K562 (cell line): Measurements from ENCODE around the gene CFAP58.

Experiments used
- CTCF ChIP-seq, 3 experiments: IDR thresholded peaks in 2 of 3; conservative IDR thresholded peaks in 1 of 3; 2 replicates each; pipeline ENCODE4 v1.5.1; 2011 to 2012; ENCODE audit warnings: low read length in 3 of 3, mild to moderate bottlenecking in 3 of 3, control low read depth in 2 of 3, improper control_type of control experiment in 1 of 3, inconsistent platforms in 1 of 3, low read depth in 1 of 3, mixed read lengths in 1 of 3, moderate library complexity in 1 of 3; ENCODE audit not compliant: insufficient read depth in 2 of 3
- FOSL1 ChIP-seq: fragments of 200-800 bp; sonication (Bioruptor generic); conservative IDR thresholded peaks from 2 replicates; pipeline ENCODE4 v1.6.1; 2016; ENCODE audit warnings: missing genetic modification characterization, missing compliant biosample characterization
- MAX ChIP-seq: sonication (generic); formaldehyde crosslinking; IDR thresholded peaks from 2 replicates; pipeline ENCODE4 v1.9.0; 2022; ENCODE audit warnings: mild to moderate bottlenecking, missing genetic modification reagents

- no peak for TF ChIP-seq CTCF (IDR thresholded peaks at IDR 0.05 in 2 of 3, conservative IDR thresholded peaks at IDR 0.05 in 1 of 3; ENCODE audit: insufficient read depth in 2 of 3, low read depth in 1 of 3, low read length in 3 of 3)
- no peak for TF ChIP-seq MAX (CRISPR knock-in tag)
- no peak for TF ChIP-seq FOSL1 (tag)
Measured at GRCh38 chr10:104324931-104325330, 28.7 kb upstream of the CFAP58 start.
